Stimulated activated CD8-positive, alpha-beta memory T cell treated with anti-CD3 and anti-CD28 coated beads, Interleukin-4, amount 100 ng/mL, for 24 hours (primary cell): Measurements from ENCODE around the gene ZNHIT1.

ENCODE experiments used
- DNase-seq: peaks from one replicate; pipeline ENCODE4 v3.0.0-alpha.2; 2020; ENCODE audit warnings: low read depth

The ZNHIT1 gene

GRCh38 chr7:101218236-101219125, 516 bp downstream of the ZNHIT1 start:
- DNase-seq = no peak

DNA sequence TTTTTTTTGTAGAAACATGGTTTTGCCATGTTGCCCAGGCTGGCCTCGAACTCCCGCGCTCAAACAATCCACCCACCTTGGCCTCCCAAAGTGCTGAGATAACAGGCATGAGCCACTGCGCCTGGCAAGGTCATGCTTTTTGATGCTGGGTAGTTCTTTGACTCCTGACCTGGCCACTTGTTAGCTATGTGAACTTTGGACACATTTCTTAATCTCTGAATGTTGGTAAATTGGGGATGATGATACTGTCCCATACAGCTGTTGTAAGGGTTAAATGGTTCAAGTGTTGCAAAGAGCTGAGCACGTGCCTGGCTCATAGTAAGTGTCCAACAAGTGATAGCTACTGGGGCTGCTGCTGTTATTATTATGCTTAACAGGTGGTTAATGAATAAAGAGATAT, 2.3 kb downstream of the ZNHIT1 start:
- no peak for DNase-seq

GRCh38 chr7:101222275-101222830, 4.4 kb downstream of the ZNHIT1 start:
- DNase-seq = no peak

DNA sequence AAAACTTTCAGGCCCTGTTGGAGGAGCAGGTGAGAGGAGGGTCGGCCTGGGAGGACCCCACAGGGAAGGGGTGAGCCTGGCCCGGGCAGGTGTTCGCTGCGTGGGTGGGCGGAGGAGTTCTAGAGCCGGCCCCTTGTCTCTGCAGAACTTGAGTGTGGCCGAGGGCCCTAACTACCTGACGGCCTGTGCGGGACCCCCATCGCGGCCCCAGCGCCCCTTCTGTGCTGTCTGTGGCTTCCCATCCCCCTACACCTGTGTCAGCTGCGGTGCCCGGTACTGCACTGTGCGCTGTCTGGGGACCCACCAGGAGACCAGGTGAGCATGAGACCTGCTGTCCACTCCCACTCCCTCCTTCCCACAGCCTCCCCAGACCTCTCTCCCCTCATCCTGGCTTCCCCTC, 5.6 kb downstream of the ZNHIT1 start:
- no peak for DNase-seq

GRCh38 chr7:101225650-101226049, 7.7 kb downstream of the ZNHIT1 start:
- no peak for DNase-seq

GRCh38 chr7:101226721-101227120, 8.8 kb downstream of the ZNHIT1 start:
- DNase-seq = no peak

DNA sequence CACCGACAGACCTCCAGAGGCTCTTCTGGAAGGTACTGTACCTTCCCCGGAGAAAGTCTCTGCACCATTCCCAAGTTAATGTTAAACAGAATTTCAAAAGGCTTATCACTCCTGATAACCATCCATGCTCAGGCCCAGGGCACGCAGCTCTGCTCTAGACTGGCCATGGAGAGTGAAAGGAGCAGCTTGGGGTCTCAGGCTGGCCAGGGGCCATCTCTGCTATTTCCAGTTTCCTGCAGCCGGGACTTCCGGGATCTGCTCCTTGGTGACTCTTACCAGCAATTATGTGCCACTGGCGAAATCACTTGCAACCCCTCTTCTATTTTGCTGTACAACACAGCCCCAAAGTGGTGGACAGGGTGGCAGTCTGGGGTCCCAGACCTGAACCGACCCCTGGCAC, 13.7 kb downstream of the ZNHIT1 start:
- DNase-seq = no peak

DNA sequence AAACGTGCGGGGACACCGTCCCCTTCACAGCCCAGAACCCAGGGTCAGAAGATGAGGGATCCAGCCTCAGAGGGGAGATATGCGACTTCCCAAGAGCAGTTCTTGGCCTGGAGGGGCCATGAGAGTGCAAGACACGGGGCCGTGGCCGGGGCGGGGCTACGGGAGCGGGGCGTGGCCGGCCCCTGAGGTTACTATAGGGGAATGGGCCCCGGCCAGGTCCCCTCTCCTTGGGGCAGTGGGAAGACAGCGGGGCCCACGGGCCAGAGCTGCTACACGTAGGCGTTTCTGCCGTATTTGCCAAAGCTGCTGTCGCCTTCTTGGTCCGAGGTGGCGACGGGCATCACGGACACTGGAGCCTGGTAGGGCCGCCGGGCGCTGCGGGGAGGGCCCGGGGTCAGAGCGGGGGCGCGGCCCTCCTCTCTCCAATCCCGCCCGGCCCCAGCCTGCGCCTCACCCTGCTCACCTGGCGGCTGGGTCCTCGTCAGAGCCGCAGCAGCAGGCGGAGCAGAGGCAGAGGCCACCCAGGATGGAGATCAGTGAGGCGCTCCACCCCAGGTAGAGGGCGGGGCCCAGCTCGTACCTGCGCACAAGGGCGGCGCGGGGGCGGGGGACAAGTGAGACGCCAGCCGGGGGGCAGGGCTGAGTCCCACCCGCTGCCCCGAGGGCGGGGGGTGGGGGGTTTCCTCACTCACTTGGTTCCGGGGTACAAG, 14.3 kb downstream of the ZNHIT1 start:
- DNase-seq = no peak

GRCh38 chr7:101233907-101234547, 16.1 kb downstream of the ZNHIT1 start:
- no peak for DNase-seq

- DNase-seq = no peak
Observed at GRCh38 chr7:101234636-101235035, 16.7 kb downstream of the ZNHIT1 start.

GRCh38 chr7:101235050-101235449, 17.1 kb downstream of the ZNHIT1 start:
- no peak for DNase-seq

DNA sequence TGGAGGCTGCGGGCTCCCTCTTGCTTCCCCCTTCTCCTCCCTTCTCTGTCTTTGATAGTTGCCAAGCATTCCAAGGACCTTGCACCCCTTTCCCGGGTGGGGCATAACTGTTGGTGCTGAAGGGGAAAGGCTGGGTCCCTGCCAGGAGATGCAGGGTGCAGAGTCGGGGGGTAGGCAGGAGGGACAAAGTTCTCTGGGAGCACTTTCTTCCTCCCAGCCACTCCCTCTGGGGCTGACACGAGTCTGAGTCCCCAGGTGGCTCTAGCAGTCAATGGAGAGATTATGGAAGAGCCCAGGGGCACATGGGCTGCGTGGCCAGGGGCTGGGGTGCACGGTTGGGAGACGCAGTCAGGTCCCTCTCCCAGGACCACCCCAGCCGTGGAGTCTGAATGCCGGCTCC, 17.6 kb downstream of the ZNHIT1 start:
- no peak for DNase-seq

GRCh38 chr7:101236292-101236835, 18.4 kb downstream of the ZNHIT1 start:
- DNase-seq = no peak

DNA sequence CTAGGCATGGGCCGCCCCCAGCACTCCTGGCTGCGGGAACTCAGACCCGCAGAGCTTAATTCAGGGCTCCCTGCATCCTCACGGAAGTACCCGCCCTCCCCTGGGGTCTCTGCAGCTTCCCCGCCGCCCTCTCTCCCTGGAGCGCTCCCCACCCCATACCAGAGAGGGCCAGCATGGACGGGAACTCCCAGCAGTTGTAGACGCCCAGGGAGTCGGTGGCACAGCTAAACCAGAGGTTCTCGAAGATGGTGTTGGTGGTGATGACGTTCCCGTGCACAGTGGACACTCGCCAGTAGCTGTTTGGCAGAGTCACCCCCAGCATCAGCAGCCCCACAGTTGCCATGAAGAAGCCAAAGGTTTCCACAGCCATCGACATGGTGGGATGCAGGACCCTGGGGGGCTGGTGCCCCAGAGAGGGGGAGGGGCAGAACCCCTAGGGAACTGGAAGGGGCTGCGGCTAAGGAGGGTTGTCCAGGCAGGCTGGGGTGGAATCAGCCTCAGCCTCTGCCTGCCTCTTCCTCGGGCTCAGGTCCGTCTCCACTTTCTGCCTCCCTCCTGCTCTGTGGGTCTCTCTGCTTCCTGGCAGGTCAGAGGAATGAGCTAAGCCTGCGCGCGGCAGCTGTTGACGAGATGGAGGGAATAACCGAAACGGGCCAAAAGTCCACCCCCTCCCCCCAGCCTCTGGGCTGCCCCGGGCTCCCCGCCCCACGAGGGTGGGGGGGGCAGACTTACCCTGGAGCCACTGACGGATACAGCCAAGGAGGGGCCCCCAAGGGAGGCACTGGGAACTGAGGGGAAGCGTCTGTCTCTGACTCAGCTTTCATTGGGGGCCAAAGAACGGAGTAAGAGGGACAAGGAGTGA, 19.5 kb downstream of the ZNHIT1 start, which contains the start of gene CLDN15:
CLDN15 (minus strand) TSS at position 597 of the 862 bp plus-strand sequence; CDS start at position 376, 221 bp downstream.
- DNase-seq = no peak

DNA sequence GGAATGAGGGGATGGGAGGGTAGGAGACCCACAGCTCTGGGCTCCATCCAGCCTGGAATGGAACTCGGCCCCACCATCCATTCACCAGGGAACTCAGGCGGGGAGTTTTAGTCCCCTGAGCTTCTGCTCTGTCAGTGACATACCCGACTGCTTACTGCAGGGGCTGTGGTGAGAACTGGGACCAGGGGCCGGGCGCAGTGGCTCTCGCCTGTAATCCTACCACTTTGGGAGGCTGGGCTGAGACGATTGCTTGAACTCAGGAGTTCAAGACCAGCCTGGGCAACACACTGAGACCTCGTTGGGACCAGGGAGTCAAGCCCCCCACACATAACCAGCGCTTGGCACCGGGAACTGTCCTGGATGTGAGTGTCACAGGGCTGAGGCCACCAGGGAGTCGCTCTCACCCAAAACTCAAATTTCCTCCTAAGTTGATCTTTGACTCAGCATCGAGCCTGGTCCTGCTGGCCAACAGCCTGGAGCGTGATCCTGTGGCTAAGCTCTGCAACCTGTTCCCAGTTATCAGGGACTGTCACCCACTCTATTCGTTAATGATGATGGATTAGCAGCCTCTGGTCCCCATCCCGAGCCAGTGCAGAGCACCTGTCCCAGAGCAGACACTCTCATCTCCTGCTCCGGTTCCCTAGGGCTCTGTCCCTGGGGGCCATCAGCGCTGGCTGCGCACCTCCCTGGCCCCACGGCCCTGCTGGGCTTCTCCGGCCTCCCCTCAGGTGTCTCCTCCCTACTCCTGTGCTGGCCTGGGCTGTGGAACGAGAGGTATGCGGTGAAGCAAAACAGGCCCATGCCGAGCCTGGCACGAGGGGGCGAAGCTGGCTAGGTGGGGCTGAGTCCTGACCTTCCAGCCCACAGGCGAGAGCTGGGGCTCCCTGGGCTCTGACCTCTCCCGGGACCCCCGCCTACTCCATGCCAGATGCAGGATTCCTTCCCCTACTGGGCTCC, 20.5 kb downstream of the ZNHIT1 start:
- no peak for DNase-seq

DNA sequence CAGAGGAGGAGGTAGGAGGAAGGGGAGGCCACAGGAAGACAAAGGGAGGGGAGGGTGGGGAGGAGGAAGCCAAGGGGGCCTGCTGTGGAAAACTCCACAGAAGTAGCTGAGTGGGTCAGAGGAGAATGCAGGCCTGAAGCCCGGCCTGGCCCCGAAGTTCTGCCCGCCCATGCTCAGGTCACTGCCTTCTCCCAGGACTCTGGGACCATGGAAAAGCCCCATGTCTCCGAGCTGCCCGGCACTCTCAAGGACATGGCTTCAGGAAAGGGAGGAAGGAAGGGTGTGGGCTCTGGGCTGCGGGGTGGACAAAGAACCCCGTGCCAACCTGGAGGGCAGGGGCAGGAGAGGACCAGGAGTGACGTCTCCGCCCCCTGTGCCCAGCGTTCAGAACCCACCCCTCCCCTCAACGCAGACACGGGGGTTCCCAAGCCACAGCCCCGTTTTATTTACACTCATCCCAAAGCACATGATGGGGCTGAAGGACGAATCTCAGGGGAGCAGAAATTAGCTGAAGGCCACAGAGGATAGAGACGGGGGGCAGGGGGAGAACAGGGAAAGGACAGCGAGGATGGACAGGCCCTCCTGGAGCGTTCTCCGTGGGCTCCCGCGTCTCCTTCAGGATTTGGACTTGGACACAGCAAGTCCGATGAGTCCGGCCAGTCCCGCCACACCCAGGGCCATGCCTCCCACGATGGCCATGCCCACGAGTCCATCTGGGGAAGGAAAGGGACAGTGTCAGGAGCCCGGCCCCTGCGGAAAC, 21.4 kb downstream of the ZNHIT1 start:
- DNase-seq = no peak

GRCh38 chr7:101239951-101240220, 21.9 kb downstream of the ZNHIT1 start:
- DNase-seq = no peak

GRCh38 chr7:101240226-101241014, 22.5 kb downstream of the ZNHIT1 start:
- DNase-seq = no peak

- DNase-seq = no peak
Observed at GRCh38 chr7:101241015-101241363, 23.0 kb downstream of the ZNHIT1 start.
